Testis (tissue), 2 donors: ENCODE data around the gene NKAIN2.

Experiments used
- POLR2A ChIP-seq: fragments of 450-650 bp; IDR thresholded peaks from one replicate; pipeline ENCODE4 v1.6.1; 2017; ENCODE audit warnings: antibody characterized with exemption, mild to moderate bottlenecking, moderate library complexity
- TF ChIP-seq, protein P1 (sequence below), 3 experiments: fragments of 450-650 bp in 2 of 3; fragments of 200-600 bp in 1 of 3; sonication (generic) in 1 of 3; IDR thresholded peaks; one replicate each; pipeline ENCODE4 v1.5.1; 2016 to 2019; ENCODE audit warnings: antibody characterized with exemption in 3 of 3, mild to moderate bottlenecking in 2 of 3, moderate library complexity in 1 of 3

DNA sequence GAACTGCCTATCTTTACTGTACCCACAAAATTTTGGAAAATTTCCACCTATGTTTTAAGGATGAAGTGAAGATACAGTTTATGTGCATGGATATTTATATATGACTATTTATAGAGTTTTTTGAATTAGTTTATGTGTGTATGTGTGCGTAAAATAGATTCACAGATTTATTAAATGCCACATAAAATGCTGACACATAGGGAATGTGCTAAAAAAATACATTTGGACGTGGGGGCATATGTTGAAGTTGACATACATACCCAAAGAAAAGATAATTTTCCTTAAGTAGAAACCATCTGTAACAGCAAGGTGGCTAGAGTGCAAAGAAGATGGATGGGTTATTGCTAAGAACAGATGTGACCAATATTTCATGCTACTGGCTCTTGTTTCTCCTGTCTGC lies 856.5 kb downstream of the NKAIN2 start:
- TF ChIP-seq, protein P1, sequence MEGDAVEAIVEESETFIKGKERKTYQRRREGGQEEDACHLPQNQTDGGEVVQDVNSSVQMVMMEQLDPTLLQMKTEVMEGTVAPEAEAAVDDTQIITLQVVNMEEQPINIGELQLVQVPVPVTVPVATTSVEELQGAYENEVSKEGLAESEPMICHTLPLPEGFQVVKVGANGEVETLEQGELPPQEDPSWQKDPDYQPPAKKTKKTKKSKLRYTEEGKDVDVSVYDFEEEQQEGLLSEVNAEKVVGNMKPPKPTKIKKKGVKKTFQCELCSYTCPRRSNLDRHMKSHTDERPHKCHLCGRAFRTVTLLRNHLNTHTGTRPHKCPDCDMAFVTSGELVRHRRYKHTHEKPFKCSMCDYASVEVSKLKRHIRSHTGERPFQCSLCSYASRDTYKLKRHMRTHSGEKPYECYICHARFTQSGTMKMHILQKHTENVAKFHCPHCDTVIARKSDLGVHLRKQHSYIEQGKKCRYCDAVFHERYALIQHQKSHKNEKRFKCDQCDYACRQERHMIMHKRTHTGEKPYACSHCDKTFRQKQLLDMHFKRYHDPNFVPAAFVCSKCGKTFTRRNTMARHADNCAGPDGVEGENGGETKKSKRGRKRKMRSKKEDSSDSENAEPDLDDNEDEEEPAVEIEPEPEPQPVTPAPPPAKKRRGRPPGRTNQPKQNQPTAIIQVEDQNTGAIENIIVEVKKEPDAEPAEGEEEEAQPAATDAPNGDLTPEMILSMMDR (IDR thresholded peaks at IDR 0.05), result no peak
- TF ChIP-seq POLR2A, result no peak
